Liver (tissue), 9 donors: ENCODE data around the gene F2R. TPM values are rescaled to one million over a fixed set of nuclear protein-coding genes. Genes with fewer than 3 reads are reported as not detected.
"Not testable (repeated sequence)": the region's sequence is repeated elsewhere in the genome, so short reads cannot be mapped to it uniquely, and the experiment has no call there.

Experiments used
- DNase-seq: peaks from one replicate; pipeline ENCODE4 v3.0.0-alpha.2; 2017; ENCODE audit warnings: low spot score
- H3K27ac ChIP-seq, 2 donors: one replicate each; pipeline ENCODE4 v1.7.0; 2013; ENCODE audit warnings: inconsistent platforms in 2 of 2, low read length in 2 of 2, control low read depth in 1 of 2, low read depth in 1 of 2, mild to moderate bottlenecking in 1 of 2
- H3K27me3 ChIP-seq, 4 donors: one replicate each; pipeline versions ENCODE4 v1.6.1 to v1.7.0; 2013; ENCODE audit warnings: low read length in 3 of 4, inconsistent platforms in 1 of 4, mild to moderate bottlenecking in 1 of 4, moderate library complexity in 1 of 4; ENCODE audit not compliant: control insufficient read depth in 4 of 4, insufficient read depth in 4 of 4
- H3K36me3 ChIP-seq, 4 donors: one replicate each; pipeline versions ENCODE4 v1.6.1 to v1.7.0; 2013; ENCODE audit warnings: low read length in 3 of 4, mild to moderate bottlenecking in 3 of 4, low read depth in 1 of 4, moderate library complexity in 1 of 4; ENCODE audit not compliant: control insufficient read depth in 4 of 4, insufficient read depth in 3 of 4
- H3K4me1 ChIP-seq, 4 donors: one replicate each; pipeline versions ENCODE4 v1.6.1 to v1.7.0; 2013; ENCODE audit warnings: low read length in 3 of 4, mild to moderate bottlenecking in 3 of 4, moderate library complexity in 1 of 4; ENCODE audit not compliant: control insufficient read depth in 4 of 4, insufficient read depth in 4 of 4
- H3K4me3 ChIP-seq, 3 donors: one replicate each; pipeline versions ENCODE4 v1.6.1 to v1.7.0; 2013; ENCODE audit warnings: low read length in 3 of 3, control low read depth in 1 of 3, low read depth in 1 of 3, mild to moderate bottlenecking in 1 of 3
- H3K9ac ChIP-seq, 2 donors: one replicate each; pipeline ENCODE4 v1.7.0; 2013; ENCODE audit warnings: low read length in 2 of 2, mild to moderate bottlenecking in 2 of 2, moderate library complexity in 2 of 2, control low read depth in 1 of 2, low read depth in 1 of 2
- H3K9me3 ChIP-seq, 4 donors: one replicate each; pipeline versions ENCODE4 v1.6.1 to v1.7.0; 2013; ENCODE audit warnings: low read length in 3 of 4; ENCODE audit not compliant: control insufficient read depth in 4 of 4
- EGR1 ChIP-seq, 2 donors: IDR thresholded peaks; 2 replicates each; pipeline ENCODE4 v1.6.1; 2016 to 2018; ENCODE audit warnings: antibody characterized with exemption in 2 of 2, low read depth in 2 of 2
- FOXA1 ChIP-seq: IDR thresholded peaks from 2 replicates; pipeline ENCODE4 v1.6.1; 2016; ENCODE audit warnings: antibody characterized with exemption
- FOXA2 ChIP-seq: IDR thresholded peaks from 2 replicates; pipeline ENCODE4 v1.6.1; 2016; ENCODE audit warnings: antibody characterized with exemption
- GABPA ChIP-seq, 2 donors: IDR thresholded peaks in 1 of 2; conservative IDR thresholded peaks in 1 of 2; 2 replicates each; pipeline ENCODE4 v1.6.1; 2016; ENCODE audit warnings: antibody characterized with exemption in 2 of 2, mild to moderate bottlenecking in 1 of 2, moderate library complexity in 1 of 2
- HNF4A ChIP-seq, 2 donors: conservative IDR thresholded peaks; 2 replicates each; pipeline ENCODE4 v1.6.1; 2016; ENCODE audit warnings: antibody characterized with exemption in 2 of 2, mild to moderate bottlenecking in 2 of 2
- HNF4G ChIP-seq: IDR thresholded peaks from 2 replicates; pipeline ENCODE4 v1.6.1; 2016; ENCODE audit warnings: antibody characterized with exemption
- JUND ChIP-seq, 2 donors: IDR thresholded peaks; 2 replicates each; pipeline ENCODE4 v1.6.1; 2016; ENCODE audit warnings: antibody characterized with exemption in 2 of 2
- NR2F2 ChIP-seq: IDR thresholded peaks from 2 replicates; pipeline ENCODE4 v1.6.1; 2016; ENCODE audit warnings: antibody characterized with exemption
- RAD21 ChIP-seq, 2 donors: IDR thresholded peaks; 2 replicates each; pipeline ENCODE4 v1.6.1; 2016; ENCODE audit warnings: antibody characterized with exemption in 2 of 2, mild to moderate bottlenecking in 2 of 2
- RXRA ChIP-seq, 2 donors: IDR thresholded peaks; 2 replicates each; pipeline ENCODE4 v1.6.1; 2017 to 2018; ENCODE audit warnings: antibody characterized with exemption in 2 of 2, mild to moderate bottlenecking in 1 of 2
- SP1 ChIP-seq: IDR thresholded peaks from 2 replicates; pipeline ENCODE4 v1.6.1; 2018; ENCODE audit warnings: antibody characterized with exemption, mild to moderate bottlenecking
- TAF1 ChIP-seq: conservative IDR thresholded peaks from 2 replicates; pipeline ENCODE4 v1.6.1; 2016; ENCODE audit warnings: antibody characterized with exemption, mild to moderate bottlenecking
- YY1 ChIP-seq: IDR thresholded peaks from 2 replicates; pipeline ENCODE4 v1.6.1; 2016; ENCODE audit warnings: antibody characterized with exemption, mild to moderate bottlenecking
- WGBS: extraction: QIAGEN DNeasy Blood & Tissue Kit; methylation state at CpG from one replicate; pipeline ENCODE4 v1.1.7; 2013; 5-methylcytosine and 5-hydroxymethylcytosine counted together
- polyA plus RNA-seq, 2 donors: library from polyadenylated mRNA; stranded (reverse) in 1 of 2; unstranded in 1 of 2; fragments of 200-250 nt in 1 of 2; fragments of >200 nt in 1 of 2; fragmentation: Nextera tagmentation in 1 of 2; extraction: Ambion mirVana in 1 of 2; gene quantifications; one replicate each; pipeline versions ENCODE4 v1.2.1 to v1.2.3, GENCODE V29; 2013 to 2015
- total RNA-seq, 2 donors: library from RNA; depleted of rRNA; stranded (reverse); fragments of >200 nt; gene quantifications; one replicate each; pipeline ENCODE4 v1.2.3, GENCODE V29; 2014
- TF ChIP-seq, protein P1 (sequence below): fragments of 150-350 bp; IDR thresholded peaks from 2 replicates; pipeline ENCODE4 v1.5.1; 2017; ENCODE audit warnings: improper control_type of control experiment, low read depth, low read length; ENCODE audit not compliant: missing input control
- TF ChIP-seq, protein P2 (sequence below): IDR thresholded peaks from 2 replicates; pipeline ENCODE4 v1.6.1; 2016; ENCODE audit warnings: antibody characterized with exemption
- TF ChIP-seq, protein P3 (sequence below): IDR thresholded peaks from 2 replicates; pipeline ENCODE4 v1.6.1; 2016; ENCODE audit warnings: antibody characterized with exemption
- TF ChIP-seq, protein P4 (sequence below): IDR thresholded peaks from 2 replicates; pipeline ENCODE4 v1.6.1; 2016; ENCODE audit warnings: antibody characterized with exemption, mild to moderate bottlenecking
- TF ChIP-seq, protein P5 (sequence below): IDR thresholded peaks from 2 replicates; pipeline ENCODE4 v1.6.1; 2016; ENCODE audit warnings: antibody characterized with exemption
- donor health status: healthy.
- donor health status: healthy.
- donor health status: healthy.
- donor health status: healthy.
- donor health status: healthy.

F2R gene
- total and polyA plus RNA-seq, 4 donors, result 5.9 to 18.7 (median 9.5) TPM

DNA sequence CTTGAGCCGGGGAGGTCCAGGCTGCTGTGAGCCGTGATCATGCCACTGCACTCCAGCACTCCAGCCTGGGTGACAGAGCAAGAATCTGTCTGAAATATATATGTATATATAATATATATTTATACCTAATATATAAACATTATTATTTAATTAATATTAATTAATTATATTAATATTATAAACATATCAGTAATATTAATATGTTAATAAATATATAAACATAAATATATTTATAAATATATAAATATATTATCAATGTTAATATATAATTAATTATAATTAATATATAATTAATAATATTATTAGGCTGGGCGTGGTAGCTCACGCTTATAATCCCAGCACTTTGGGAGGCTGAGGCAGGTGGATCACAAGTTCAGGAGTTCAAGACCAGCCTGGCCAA is 41.1 kb downstream of the F2R start:
- Histone ChIP-seq H3K27me3 (no peaks in the 10 kb centered on the region), H3K4me1 (no peaks in the 10 kb centered on the region), H3K4me3 (no peak overlapping the region), H3K36me3 (no peaks in the 10 kb centered on the region), H3K9ac (no peak overlapping the region), H3K9me3 (no peaks in the 10 kb centered on the region), H3K27ac (no peak overlapping the region)
- TF ChIP-seq, protein P1, sequence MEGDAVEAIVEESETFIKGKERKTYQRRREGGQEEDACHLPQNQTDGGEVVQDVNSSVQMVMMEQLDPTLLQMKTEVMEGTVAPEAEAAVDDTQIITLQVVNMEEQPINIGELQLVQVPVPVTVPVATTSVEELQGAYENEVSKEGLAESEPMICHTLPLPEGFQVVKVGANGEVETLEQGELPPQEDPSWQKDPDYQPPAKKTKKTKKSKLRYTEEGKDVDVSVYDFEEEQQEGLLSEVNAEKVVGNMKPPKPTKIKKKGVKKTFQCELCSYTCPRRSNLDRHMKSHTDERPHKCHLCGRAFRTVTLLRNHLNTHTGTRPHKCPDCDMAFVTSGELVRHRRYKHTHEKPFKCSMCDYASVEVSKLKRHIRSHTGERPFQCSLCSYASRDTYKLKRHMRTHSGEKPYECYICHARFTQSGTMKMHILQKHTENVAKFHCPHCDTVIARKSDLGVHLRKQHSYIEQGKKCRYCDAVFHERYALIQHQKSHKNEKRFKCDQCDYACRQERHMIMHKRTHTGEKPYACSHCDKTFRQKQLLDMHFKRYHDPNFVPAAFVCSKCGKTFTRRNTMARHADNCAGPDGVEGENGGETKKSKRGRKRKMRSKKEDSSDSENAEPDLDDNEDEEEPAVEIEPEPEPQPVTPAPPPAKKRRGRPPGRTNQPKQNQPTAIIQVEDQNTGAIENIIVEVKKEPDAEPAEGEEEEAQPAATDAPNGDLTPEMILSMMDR, result no peak
- TF ChIP-seq GABPA (IDR thresholded peaks at IDR 0.05 in 1 of 2, conservative IDR thresholded peaks at IDR 0.05 in 1 of 2), result no peak
- no peak for TF ChIP-seq TAF1
- TF ChIP-seq, protein P2, sequence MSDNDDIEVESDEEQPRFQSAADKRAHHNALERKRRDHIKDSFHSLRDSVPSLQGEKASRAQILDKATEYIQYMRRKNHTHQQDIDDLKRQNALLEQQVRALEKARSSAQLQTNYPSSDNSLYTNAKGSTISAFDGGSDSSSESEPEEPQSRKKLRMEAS, result no peak
- 91% methylated on average over 4 of the region's 4 CpGs for WGBS
- no peak for DNase-seq

DNA sequence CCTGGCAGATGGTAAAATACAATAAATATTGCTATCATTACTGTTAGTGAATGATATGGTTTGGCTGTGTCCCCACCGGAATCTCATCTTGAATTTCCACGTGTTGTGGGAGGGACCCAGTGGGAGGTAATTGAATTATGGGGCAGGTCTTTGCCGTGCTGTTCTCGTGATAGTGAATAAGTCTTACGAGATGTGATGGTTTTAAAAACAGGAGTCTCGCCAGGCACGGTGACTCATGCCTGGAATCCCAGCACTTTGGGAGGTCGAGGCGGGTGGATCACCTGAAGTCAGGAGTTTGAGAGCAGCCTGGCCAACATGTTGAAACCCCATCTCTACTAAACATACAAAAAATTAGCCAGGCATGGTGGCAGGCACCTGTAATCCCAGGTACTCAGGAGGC is 45.2 kb downstream of the F2R start:
- not testable (repeated sequence) for H3K27ac ChIP-seq, DNase-seq, H3K4me1 ChIP-seq, H3K36me3 ChIP-seq, H3K4me3 ChIP-seq, H3K9ac ChIP-seq, H3K27me3 ChIP-seq, H3K9me3 ChIP-seq
- WGBS, result 95% methylated on average over 9 of the region's 9 CpGs

DNA sequence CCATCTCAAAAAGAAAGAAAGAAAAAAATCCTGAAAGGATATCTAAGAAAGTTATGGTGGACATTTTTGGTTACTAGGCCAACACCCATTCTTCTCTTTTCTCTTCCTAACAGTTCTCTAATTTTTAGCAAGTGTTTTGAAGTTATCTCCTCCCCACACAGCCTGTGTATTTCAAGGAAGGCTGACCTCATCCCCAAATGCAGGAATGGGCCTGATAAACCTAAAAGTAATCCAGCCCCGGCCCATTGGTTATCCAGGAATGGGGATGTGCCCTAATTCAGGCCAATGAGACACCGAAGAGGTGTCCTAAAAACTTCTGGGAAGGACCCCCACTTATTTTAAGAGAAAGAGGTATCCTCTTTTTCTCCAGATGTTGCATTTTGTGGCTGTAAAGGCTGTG is 46.6 kb downstream of the F2R start:
- WGBS, result 90% methylated on average over 2 of the region's 2 CpGs
- no peaks in the 10 kb centered on the region for H3K4me1 ChIP-seq
- TF ChIP-seq EGR1 (IDR thresholded peaks at IDR 0.05; ENCODE audit: low read depth in 2 of 2), result no peak
- TF ChIP-seq RXRA (IDR thresholded peaks at IDR 0.05), result no peak
- no peak for TF ChIP-seq FOXA1
- no peak for TF ChIP-seq SP1
- TF ChIP-seq, protein P2, result no peak
- TF ChIP-seq GABPA (IDR thresholded peaks at IDR 0.05 in 1 of 2, conservative IDR thresholded peaks at IDR 0.05 in 1 of 2), result no peak
- no peak for TF ChIP-seq NR2F2
- TF ChIP-seq RAD21 (IDR thresholded peaks at IDR 0.05), result no peak
- TF ChIP-seq, protein P1, result no peak
- no peak for TF ChIP-seq JUND (IDR thresholded peaks at IDR 0.05)
- no peak for TF ChIP-seq HNF4G
- TF ChIP-seq, protein P3, sequence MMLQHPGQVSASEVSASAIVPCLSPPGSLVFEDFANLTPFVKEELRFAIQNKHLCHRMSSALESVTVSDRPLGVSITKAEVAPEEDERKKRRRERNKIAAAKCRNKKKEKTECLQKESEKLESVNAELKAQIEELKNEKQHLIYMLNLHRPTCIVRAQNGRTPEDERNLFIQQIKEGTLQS, result no peak
- no peak for TF ChIP-seq YY1
- TF ChIP-seq FOXA2, result no peak
- TF ChIP-seq, protein P4, sequence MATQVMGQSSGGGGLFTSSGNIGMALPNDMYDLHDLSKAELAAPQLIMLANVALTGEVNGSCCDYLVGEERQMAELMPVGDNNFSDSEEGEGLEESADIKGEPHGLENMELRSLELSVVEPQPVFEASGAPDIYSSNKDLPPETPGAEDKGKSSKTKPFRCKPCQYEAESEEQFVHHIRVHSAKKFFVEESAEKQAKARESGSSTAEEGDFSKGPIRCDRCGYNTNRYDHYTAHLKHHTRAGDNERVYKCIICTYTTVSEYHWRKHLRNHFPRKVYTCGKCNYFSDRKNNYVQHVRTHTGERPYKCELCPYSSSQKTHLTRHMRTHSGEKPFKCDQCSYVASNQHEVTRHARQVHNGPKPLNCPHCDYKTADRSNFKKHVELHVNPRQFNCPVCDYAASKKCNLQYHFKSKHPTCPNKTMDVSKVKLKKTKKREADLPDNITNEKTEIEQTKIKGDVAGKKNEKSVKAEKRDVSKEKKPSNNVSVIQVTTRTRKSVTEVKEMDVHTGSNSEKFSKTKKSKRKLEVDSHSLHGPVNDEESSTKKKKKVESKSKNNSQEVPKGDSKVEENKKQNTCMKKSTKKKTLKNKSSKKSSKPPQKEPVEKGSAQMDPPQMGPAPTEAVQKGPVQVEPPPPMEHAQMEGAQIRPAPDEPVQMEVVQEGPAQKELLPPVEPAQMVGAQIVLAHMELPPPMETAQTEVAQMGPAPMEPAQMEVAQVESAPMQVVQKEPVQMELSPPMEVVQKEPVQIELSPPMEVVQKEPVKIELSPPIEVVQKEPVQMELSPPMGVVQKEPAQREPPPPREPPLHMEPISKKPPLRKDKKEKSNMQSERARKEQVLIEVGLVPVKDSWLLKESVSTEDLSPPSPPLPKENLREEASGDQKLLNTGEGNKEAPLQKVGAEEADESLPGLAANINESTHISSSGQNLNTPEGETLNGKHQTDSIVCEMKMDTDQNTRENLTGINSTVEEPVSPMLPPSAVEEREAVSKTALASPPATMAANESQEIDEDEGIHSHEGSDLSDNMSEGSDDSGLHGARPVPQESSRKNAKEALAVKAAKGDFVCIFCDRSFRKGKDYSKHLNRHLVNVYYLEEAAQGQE, result no peak
- no peak for TF ChIP-seq HNF4A (conservative IDR thresholded peaks at IDR 0.05)
- TF ChIP-seq TAF1, result no peak
- TF ChIP-seq, protein P5, sequence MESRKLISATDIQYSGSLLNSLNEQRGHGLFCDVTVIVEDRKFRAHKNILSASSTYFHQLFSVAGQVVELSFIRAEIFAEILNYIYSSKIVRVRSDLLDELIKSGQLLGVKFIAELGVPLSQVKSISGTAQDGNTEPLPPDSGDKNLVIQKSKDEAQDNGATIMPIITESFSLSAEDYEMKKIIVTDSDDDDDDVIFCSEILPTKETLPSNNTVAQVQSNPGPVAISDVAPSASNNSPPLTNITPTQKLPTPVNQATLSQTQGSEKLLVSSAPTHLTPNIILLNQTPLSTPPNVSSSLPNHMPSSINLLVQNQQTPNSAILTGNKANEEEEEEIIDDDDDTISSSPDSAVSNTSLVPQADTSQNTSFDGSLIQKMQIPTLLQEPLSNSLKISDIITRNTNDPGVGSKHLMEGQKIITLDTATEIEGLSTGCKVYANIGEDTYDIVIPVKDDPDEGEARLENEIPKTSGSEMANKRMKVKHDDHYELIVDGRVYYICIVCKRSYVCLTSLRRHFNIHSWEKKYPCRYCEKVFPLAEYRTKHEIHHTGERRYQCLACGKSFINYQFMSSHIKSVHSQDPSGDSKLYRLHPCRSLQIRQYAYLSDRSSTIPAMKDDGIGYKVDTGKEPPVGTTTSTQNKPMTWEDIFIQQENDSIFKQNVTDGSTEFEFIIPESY, result no peak

More for the DNA sequence above, 46.6 kb downstream of the F2R start:
- no peaks in the 10 kb centered on the region for H3K36me3 ChIP-seq
- H3K9me3 ChIP-seq, result peaks cover 0 to 3% (median 0%) of the 10 kb centered on the region in 4 donors
- no peaks in the 10 kb centered on the region for H3K27me3 ChIP-seq
- no peak overlapping the region for H3K9ac ChIP-seq
- no peak overlapping the region for H3K4me3 ChIP-seq
- DNase-seq, result no peak
- H3K27ac ChIP-seq, result no peak overlapping the region
